HepG2 (cell line): Measurements from ENCODE around the gene BCAS3. TPM values are rescaled to one million over a fixed set of nuclear protein-coding genes. Genes with fewer than 3 reads are reported as not detected.
A peak's percentile ranks its signal among the peaks of the same experiment; 100 is the strongest.

Source experiments
- BCL6 ChIP-seq: IDR thresholded peaks from 2 replicates; pipeline ENCODE4 v1.6.1; 2016; ENCODE audit warnings: missing genetic modification reagents, missing compliant biosample characterization
- EP300 ChIP-seq, 3 experiments: sonication (generic) in 1 of 3; formaldehyde crosslinking in 1 of 3; IDR thresholded peaks; 2 replicates each; pipeline versions ENCODE4 v1.5.1 to v1.6.1; 2011 to 2020; ENCODE audit warnings: low read depth in 2 of 3, low read length in 2 of 3, borderline replicate concordance in 1 of 3, improper control_type of control experiment in 1 of 3, mild to moderate bottlenecking in 1 of 3, missing genetic modification reagents in 1 of 3, moderate library complexity in 1 of 3
- FOXK1 ChIP-seq: sonication (generic); formaldehyde crosslinking; IDR thresholded peaks from 2 replicates; pipeline ENCODE4 v1.4.0; 2020; ENCODE audit warnings: low read depth, missing genetic modification reagents, borderline replicate concordance
- FOXP1 ChIP-seq, 2 experiments: fragments of 450-650 bp in 1 of 2; IDR thresholded peaks; 2 replicates each; pipeline ENCODE4 v1.6.1; 2017 to 2018; ENCODE audit warnings: antibody characterized with exemption in 1 of 2
- HDAC2 ChIP-seq: sonication (generic); formaldehyde crosslinking; IDR thresholded peaks from 2 replicates; pipeline ENCODE4 v1.4.0; 2020; ENCODE audit warnings: missing genetic modification reagents
- HMG20A ChIP-seq: IDR thresholded peaks from 2 replicates; pipeline ENCODE4 v1.6.1; 2016; ENCODE audit warnings: borderline replicate concordance
- HNF4A ChIP-seq: sonication (generic); formaldehyde crosslinking; IDR thresholded peaks from 2 replicates; pipeline ENCODE4 v1.4.0; 2020; ENCODE audit warnings: missing genetic modification reagents
- KLF16 ChIP-seq, 2 experiments: sonication (generic) in 1 of 2; formaldehyde crosslinking in 1 of 2; IDR thresholded peaks; 2 replicates each; pipeline versions ENCODE4 v1.6.1 to v1.8.0; 2016 to 2023; ENCODE audit warnings: missing genetic modification reagents in 2 of 2, missing compliant biosample characterization in 1 of 2
- MXI1 ChIP-seq: IDR thresholded peaks from 3 replicates; pipeline ENCODE4 v1.6.1; 2012; ENCODE audit warnings: low read depth, low read length, inconsistent platforms, borderline replicate concordance
- PCBP1 ChIP-seq: fragments of 200-400 bp; formaldehyde crosslinking; IDR thresholded peaks from 2 replicates; pipeline ENCODE4 v1.6.1; 2017; ENCODE audit warnings: mild to moderate bottlenecking, low read depth, low read length, borderline replicate concordance
- PPARG ChIP-seq: conservative IDR thresholded peaks from 2 replicates; pipeline ENCODE4 v1.6.1; 2016; ENCODE audit warnings: missing biosample characterization, missing genetic modification reagents
- SMARCC2 ChIP-seq: fragments of 450-650 bp; IDR thresholded peaks from 2 replicates; pipeline ENCODE4 v1.6.1; 2017; ENCODE audit warnings: antibody characterized with exemption, mild to moderate bottlenecking
- SOX6 ChIP-seq, 2 experiments: fragments of 450-650 bp in 1 of 2; sonication (generic) in 1 of 2; formaldehyde crosslinking in 1 of 2; IDR thresholded peaks; 2 replicates each; pipeline versions ENCODE4 v1.4.0 to v1.6.1; 2017 to 2020; ENCODE audit warnings: antibody characterized with exemption in 1 of 2, mild to moderate bottlenecking in 1 of 2, missing genetic modification reagents in 1 of 2
- TARDBP ChIP-seq: sonication (generic); formaldehyde crosslinking; IDR thresholded peaks from 2 replicates; pipeline ENCODE4 v1.8.0; 2022; ENCODE audit warnings: mild to moderate bottlenecking, missing genetic modification reagents
- YEATS4 ChIP-seq: sonication (generic); formaldehyde crosslinking; IDR thresholded peaks from 2 replicates; pipeline ENCODE4 v1.4.0; 2020; ENCODE audit warnings: missing genetic modification reagents, borderline replicate concordance
- ZNF205 ChIP-seq: IDR thresholded peaks from 2 replicates; pipeline ENCODE4 v1.6.1; 2018; ENCODE audit warnings: missing biosample characterization, missing genetic modification reagents
- ZNF260 ChIP-seq: sonication (generic); formaldehyde crosslinking; IDR thresholded peaks from 2 replicates; pipeline ENCODE4 v1.4.0; 2020; ENCODE audit warnings: missing genetic modification reagents, low read depth, mild to moderate bottlenecking, borderline replicate concordance
- ZNF776 ChIP-seq: sonication (generic); formaldehyde crosslinking; IDR thresholded peaks from 2 replicates; pipeline ENCODE4 v1.4.0; 2020; ENCODE audit warnings: mild to moderate bottlenecking, missing genetic modification reagents
- polyA plus RNA-seq, 8 experiments: library from polyadenylated mRNA; depleted of rRNA in 3 of 8; stranded (reverse) in 7 of 8; unstranded in 1 of 8; fragments of >200 nt; fragmentation: Illumina TruSeq in 4 of 8; extraction: Trizol in 4 of 8; gene quantifications; 2 replicates each; pipeline versions ENCODE4 v1.2.1 to v1.2.3, GENCODE V29; 2011 to 2016; ENCODE audit warnings: low read depth in 4 of 8, missing spikeins in 1 of 8, mixed read lengths in 1 of 8; ENCODE audit not compliant: insufficient read depth in 1 of 8
- total RNA-seq, 5 experiments: library from RNA; depleted of rRNA; stranded (reverse); fragments of >200 nt; fragmentation: Illumina TruSeq; extraction: Trizol; gene quantifications; 2 replicates each; pipeline ENCODE4 v1.2.3, GENCODE V29; 2016; ENCODE audit warnings: low read depth in 1 of 5
- TF ChIP-seq, protein P1 (sequence below): sonication (generic); formaldehyde crosslinking; IDR thresholded peaks from 2 replicates; pipeline ENCODE4 v1.5.1; 2020; ENCODE audit warnings: mild to moderate bottlenecking, missing genetic modification reagents, borderline replicate concordance
- TF ChIP-seq, protein P2 (sequence below): sonication (generic); formaldehyde crosslinking; conservative IDR thresholded peaks from 2 replicates; pipeline ENCODE4 v1.4.0; 2020; ENCODE audit warnings: missing genetic modification reagents
- TF ChIP-seq, protein P3 (sequence below): IDR thresholded peaks from 2 replicates; pipeline ENCODE4 v1.6.1; 2016; ENCODE audit warnings: missing genetic modification reagents, missing compliant biosample characterization

Gene BCAS3
- total and polyA plus RNA-seq, 2 of the 13 experiments (the other 11 are each of a cell fraction or from before 2014, with no cell fraction given), result 10.7 to 11.2 TPM

DNA sequence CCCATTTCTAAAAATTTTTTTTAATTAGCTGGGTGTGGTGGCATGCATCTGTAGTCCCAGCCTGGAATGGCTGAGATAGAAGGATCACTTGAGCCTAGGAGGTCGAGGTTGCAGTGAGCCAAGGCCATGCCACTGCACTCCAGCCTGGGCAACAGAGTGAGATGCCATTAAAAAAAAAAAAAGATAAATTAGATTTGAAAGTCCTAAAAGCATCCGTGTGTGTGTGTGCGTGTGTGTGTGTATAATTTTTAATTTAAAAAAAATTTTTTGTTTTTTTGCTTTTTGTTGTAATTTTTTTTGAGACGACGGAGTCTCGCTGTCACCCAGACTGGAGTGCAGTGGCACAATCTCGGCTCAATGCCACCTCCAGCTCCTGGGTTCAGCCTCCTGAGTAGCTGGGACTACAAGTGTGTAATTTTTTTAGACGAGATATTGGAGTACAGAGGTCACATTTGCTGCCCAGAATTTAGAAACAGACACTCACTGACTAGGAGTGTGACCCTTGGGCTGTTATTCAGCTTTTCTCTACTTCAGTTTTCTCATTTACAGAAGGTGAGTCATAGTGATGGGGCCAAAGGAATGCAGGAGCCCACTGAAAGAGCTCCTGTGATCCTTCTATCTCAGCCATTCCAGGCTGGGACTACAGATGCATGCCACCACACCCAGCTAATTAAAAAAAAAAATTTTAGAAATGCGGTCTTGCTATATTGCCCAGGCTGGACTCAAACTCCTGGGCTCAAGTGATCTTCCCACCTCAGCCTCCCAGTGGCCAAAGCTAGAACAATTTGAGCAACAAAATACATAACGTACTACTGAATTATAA, 749.0 kb downstream of the BCAS3 start (continued):
- TF ChIP-seq, protein P1, sequence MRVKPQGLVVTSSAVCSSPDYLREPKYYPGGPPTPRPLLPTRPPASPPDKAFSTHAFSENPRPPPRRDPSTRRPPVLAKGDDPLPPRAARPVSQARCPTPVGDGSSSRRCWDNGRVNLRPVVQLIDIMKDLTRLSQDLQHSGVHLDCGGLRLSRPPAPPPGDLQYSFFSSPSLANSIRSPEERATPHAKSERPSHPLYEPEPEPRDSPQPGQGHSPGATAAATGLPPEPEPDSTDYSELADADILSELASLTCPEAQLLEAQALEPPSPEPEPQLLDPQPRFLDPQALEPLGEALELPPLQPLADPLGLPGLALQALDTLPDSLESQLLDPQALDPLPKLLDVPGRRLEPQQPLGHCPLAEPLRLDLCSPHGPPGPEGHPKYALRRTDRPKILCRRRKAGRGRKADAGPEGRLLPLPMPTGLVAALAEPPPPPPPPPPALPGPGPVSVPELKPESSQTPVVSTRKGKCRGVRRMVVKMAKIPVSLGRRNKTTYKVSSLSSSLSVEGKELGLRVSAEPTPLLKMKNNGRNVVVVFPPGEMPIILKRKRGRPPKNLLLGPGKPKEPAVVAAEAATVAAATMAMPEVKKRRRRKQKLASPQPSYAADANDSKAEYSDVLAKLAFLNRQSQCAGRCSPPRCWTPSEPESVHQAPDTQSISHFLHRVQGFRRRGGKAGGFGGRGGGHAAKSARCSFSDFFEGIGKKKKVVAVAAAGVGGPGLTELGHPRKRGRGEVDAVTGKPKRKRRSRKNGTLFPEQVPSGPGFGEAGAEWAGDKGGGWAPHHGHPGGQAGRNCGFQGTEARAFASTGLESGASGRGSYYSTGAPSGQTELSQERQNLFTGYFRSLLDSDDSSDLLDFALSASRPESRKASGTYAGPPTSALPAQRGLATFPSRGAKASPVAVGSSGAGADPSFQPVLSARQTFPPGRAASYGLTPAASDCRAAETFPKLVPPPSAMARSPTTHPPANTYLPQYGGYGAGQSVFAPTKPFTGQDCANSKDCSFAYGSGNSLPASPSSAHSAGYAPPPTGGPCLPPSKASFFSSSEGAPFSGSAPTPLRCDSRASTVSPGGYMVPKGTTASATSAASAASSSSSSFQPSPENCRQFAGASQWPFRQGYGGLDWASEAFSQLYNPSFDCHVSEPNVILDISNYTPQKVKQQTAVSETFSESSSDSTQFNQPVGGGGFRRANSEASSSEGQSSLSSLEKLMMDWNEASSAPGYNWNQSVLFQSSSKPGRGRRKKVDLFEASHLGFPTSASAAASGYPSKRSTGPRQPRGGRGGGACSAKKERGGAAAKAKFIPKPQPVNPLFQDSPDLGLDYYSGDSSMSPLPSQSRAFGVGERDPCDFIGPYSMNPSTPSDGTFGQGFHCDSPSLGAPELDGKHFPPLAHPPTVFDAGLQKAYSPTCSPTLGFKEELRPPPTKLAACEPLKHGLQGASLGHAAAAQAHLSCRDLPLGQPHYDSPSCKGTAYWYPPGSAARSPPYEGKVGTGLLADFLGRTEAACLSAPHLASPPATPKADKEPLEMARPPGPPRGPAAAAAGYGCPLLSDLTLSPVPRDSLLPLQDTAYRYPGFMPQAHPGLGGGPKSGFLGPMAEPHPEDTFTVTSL (CRISPR knock-in tag), result peak; percentile 57; the same call in 1 of the 2 replicates
- TF ChIP-seq YEATS4 (CRISPR knock-in tag), result 0 out of 2 replicates have a peak, but pooled peaks have one; percentile 18
- TF ChIP-seq HDAC2, result peak; percentile 71
- TF ChIP-seq TARDBP, result no peak
- TF ChIP-seq ZNF776 (CRISPR knock-in tag), result no peak
- TF ChIP-seq, protein P2, sequence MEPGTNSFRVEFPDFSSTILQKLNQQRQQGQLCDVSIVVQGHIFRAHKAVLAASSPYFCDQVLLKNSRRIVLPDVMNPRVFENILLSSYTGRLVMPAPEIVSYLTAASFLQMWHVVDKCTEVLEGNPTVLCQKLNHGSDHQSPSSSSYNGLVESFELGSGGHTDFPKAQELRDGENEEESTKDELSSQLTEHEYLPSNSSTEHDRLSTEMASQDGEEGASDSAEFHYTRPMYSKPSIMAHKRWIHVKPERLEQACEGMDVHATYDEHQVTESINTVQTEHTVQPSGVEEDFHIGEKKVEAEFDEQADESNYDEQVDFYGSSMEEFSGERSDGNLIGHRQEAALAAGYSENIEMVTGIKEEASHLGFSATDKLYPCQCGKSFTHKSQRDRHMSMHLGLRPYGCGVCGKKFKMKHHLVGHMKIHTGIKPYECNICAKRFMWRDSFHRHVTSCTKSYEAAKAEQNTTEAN (CRISPR knock-in tag), result peak; percentile 91
- no peak for TF ChIP-seq ZNF260 (CRISPR knock-in tag)
- TF ChIP-seq FOXP1 (IDR thresholded peaks at IDR 0.05), result no peak
- peak; percentile 17; the same call in 1 of the 2 replicates for TF ChIP-seq FOXP1 (CRISPR knock-in tag; IDR thresholded peaks at IDR 0.05)
- TF ChIP-seq, protein P3, sequence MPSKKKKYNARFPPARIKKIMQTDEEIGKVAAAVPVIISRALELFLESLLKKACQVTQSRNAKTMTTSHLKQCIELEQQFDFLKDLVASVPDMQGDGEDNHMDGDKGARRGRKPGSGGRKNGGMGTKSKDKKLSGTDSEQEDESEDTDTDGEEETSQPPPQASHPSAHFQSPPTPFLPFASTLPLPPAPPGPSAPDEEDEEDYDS (CRISPR knock-in tag), result 0 out of 2 replicates have a peak, but pooled peaks have one; percentile 26
- TF ChIP-seq SOX6 (IDR thresholded peaks at IDR 0.05), result no peak
- TF ChIP-seq SOX6 (CRISPR knock-in tag; IDR thresholded peaks at IDR 0.05), result peak; percentile 37
- TF ChIP-seq SMARCC2, result no peak
- no peak for TF ChIP-seq PCBP1
- peak; percentile 73; the same call in 1 of the 2 replicates for TF ChIP-seq ZNF205
- 0 out of 2 replicates have a peak, but pooled peaks have one; percentile 18 for TF ChIP-seq BCL6 (CRISPR knock-in tag)
- peak; percentile 80 for TF ChIP-seq HNF4A
- TF ChIP-seq MXI1, result no peak
- TF ChIP-seq KLF16 (CRISPR knock-in tag; IDR thresholded peaks at IDR 0.05), result peak in 1 of 2 experiments; percentile 22; a peak in 1 of 4 replicates
- peak; percentile 95 for TF ChIP-seq PPARG (CRISPR knock-in tag)
- peak; percentile 74; the same call in 1 of the 2 replicates for TF ChIP-seq HMG20A (CRISPR knock-in tag)
- TF ChIP-seq EP300 (IDR thresholded peaks at IDR 0.05; ENCODE audit: low read depth in 2 of 2, low read length in 2 of 2), result peak in 1 of 2 experiments; percentile 77; a peak in 3 of 4 replicates
- TF ChIP-seq EP300 (CRISPR knock-in tag; IDR thresholded peaks at IDR 0.05; ENCODE audit: borderline replicate concordance), result peak; percentile 75; the same call in 1 of the 2 replicates
- TF ChIP-seq FOXK1 (CRISPR knock-in tag), result peak; percentile 47; the same call in 1 of the 2 replicates
